NCI-H2171 treated with DMSO at 0.1 percent for 48 hours (cell line): ENCODE data around the gene GSTM1.
A peak's percentile ranks its signal among the peaks of the same experiment; 100 is the strongest.

Experiments
- DNase-seq: peaks from one replicate; lab custom pipeline; 2025; lab: John Stamatoyannopoulos, UW

Gene GSTM1

GRCh38 chr1:109687641-109688499, at the start of gene GSTM1:
GSTM1 (plus strand) TSS chr1:109687817; CDS start chr1:109687874, 57 bp downstream.
- no peak for DNase-seq

GRCh38 chr1:109639063-109639840, 48.4 kb upstream of the GSTM1 start:
- no peak for DNase-seq

- DNase-seq: no peak
Observed at GRCh38 chr1:109639841-109640184, 47.8 kb upstream of the GSTM1 start.

GRCh38 chr1:109640285-109640865, 47.2 kb upstream of the GSTM1 start:
- DNase-seq: peak; percentile 58

DNA sequence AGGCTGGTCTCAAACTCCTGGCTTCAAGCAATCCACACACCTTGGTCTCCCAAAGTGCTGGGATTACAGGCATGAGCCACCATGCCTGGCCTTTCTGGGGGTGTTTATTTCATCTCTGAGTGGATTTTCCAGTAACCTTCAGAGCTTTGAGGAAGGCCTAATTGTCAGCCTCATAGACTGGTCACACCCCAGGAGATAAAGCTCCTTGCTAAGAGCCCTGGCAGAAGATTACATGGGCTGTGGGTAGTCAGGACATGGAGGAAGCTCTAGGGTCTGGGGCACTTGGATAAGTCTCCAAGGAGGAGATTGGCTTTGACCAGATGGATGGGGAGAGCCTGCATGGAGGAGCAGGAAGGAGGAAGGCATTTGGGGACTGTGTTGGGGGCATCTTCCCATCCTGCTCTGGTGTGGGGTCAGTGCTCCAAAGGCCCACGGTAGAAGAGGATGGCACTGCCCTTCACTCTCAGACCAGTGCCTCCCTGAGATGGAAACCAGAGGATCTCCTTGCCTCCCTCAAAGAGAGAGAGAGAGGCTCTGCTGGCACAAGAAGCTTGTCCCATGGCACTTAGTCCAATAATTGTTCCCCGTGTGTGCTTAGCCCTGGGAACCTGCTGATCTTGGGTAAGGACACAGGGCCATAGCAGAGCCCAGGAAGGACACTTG, 46.4 kb upstream of the GSTM1 start:
- no peak for DNase-seq

DNA sequence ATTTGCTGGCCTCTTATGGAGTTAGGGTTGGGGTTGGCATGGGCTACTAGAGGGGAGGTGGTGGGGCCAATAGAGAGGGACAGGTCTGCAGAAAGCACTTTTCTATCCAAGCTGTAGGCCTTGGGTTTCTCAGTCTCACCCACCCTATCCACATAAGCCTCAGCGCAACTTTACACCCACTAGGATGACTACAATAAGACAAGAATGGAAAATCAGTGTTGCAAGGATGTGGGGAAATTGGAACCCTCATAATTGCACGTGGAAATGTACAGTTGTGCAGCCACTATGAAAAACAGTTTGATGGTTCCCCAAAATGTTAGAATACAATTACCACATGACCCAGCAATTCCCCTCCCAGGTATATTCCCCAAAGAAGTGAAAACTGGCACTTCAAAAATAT, 45.8 kb upstream of the GSTM1 start:
- DNase-seq: no peak

DNA sequence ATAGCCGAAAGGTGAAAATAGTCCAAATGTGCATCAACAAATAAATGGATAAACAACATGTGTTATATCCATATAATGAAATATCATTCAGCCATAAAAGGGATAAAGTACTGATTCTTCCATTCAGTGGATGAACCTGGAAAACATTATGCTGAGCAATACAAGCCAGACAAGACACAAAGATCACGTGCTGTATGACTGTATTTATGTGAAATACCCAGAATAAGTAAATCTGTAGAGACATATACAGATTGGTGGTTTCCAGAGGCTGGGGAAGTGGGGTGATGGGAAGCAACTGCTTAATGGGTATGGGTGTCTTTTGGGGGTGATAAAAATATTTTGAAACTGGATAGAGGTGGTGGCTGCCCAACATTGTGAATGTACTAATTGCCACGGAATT, 45.0 kb upstream of the GSTM1 start:
- DNase-seq: no peak

GRCh38 chr1:109643385-109644230, 44.0 kb upstream of the GSTM1 start:
- no peak for DNase-seq

DNA sequence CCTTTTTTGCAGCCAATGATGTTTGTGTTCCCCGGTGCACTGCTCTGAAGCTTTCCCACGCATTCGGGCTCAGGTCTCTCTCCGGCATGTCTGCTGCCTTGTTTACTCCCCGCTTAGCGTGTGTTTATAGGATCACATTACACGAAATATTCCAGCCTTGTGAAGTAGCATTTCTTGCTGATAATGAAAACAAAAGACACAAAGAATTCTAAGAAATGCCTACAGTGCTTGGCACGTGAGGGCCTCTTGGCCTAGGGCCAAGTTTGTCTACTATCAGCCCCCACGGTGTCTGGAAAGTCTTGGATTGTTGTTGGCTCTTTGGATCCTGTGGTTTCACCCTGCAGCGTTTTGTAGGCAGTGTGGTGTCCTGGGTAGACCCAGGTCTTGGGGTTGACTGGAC, 42.9 kb upstream of the GSTM1 start:
- DNase-seq: no peak

DNA sequence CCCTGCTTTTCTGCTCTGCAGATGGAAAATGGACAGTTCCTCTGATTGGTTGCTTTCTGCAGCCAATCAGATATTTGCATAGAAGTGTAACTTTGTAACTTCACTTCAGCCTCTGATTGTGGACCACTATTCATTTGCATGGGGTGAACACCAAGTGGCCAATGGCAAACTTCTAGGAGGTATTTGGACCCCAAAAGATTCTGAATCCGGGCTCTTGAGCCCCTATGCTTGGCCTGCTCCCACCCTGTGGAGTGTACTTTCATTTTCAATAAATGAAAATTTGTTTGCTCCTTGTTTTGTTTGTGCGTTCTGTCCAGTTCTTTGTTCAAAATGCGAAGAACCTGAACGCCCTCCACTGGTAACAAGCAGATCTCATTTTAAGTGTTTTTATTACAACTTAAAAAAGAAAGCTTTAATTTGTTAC, 38.1 kb upstream of the GSTM1 start:
- DNase-seq: peak; percentile 36

DNA sequence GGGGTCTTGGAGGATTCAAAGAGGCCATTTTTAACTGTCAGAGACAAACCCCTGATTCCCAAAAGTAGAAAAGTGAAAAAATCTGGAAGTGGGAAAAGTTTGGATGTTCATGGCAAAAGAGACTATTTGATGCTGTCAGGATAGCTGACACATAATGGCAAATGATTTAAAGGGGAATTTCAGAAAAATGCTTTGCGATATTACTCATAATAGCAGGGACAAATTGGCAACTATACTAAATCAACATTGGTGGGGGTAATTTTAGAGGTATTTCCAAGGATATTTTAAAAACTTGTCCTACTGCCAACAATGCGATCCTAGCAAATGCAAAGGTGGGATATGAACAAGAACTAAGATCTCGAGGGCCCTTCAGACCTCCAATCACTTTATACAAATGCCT, 37.0 kb upstream of the GSTM1 start:
- DNase-seq: no peak

- no peak for DNase-seq
Observed at GRCh38 chr1:109652402-109652801, 35.2 kb upstream of the GSTM1 start.

- DNase-seq: no peak
Observed at GRCh38 chr1:109653306-109653705, 34.3 kb upstream of the GSTM1 start.

DNA sequence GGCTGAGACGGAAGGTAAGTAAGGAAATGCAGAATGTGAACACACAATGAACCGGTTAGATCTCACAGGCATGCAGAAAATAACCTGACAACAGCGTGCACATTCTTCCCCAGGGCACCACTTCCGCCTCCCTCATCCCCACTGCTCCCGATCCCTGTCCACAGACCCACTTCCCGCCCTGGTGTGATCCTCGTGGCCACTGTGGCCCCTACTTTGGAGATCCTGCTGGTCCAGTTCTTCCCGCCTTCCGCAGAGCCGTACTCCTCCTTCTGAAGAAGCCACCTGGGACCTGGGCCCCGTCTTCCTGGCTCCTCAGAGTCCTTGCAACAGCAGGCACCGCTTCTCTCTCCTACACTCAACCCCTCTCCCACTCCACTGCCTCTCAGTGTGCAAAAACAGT, 33.1 kb upstream of the GSTM1 start:
- DNase-seq: no peak

GRCh38 chr1:109655615-109656519, 31.8 kb upstream of the GSTM1 start, which contains the start of gene GSTM4:
GSTM4 (plus strand) TSS chr1:109656099; CDS start chr1:109656390, 291 bp downstream.
- DNase-seq: no peak

- DNase-seq: no peak
Observed at GRCh38 chr1:109657395-109657794, 30.2 kb upstream of the GSTM1 start.

DNA sequence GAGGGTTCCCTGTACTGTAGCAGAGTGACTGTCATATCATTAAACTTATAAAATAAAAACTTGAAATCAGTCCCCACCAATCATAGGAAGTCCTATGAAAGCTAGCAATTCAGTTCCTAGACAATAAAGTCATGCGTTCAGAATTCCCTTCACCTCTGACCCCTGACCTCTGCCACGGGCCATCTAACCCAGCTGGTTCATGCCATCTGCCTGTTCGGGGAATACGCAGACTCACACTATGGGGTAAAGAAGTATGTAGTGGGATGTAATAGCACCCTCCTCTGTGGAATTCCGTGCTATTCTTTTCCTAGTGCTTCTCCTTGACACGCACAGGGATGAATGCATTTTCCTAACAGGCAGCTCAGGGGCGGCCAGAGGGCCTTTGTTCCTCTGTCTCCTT, 29.6 kb upstream of the GSTM1 start:
- no peak for DNase-seq

- DNase-seq: no peak
Observed at GRCh38 chr1:109658533-109659042, 29.0 kb upstream of the GSTM1 start.

DNA sequence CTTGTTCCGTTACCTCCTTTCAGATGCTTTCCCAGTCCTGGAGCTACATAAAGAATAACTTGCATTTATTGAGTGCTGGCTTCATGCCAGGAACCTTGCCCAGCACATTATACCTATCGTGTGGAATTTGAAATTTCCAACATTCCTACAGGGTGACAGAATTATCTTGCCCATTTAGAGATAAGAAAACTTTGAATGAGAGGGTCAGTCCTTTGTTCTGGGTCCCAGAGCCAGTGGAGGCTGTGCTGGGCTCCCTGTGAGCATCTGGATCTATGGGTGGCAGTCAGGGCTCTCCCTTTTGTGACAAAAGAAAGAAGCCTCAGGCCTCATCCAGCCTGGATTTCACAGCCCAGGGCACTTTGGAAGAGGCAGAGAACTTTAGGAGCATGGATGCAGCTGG, 28.5 kb upstream of the GSTM1 start:
- DNase-seq: no peak
